Endothelial cell of umbilical vein (primary cell): ENCODE measurements around the gene PTPN13. TPM values are rescaled to one million over a fixed set of nuclear protein-coding genes. Genes with fewer than 3 reads are reported as not detected.

ENCODE experiments used
- BruUV-seq: library from RNA; stranded (reverse); fragments of 400-500 nt; replicated peaks from 2 replicates; lab custom pipeline; 2021; lab: Mats Ljungman, UMichigan
- CTCF ChIA-PET: fragments of 300-600, 350-600 bp; sonication (Branson Sonifier 250); formaldehyde crosslinking; loops from one replicate; lab custom pipeline; 2021; ENCODE audit warnings: antibody characterized with exemption, inconsistent platforms; lab: Charles Lee
- POLR2A ChIA-PET: fragments of 300-600, 350-600 bp; sonication (Branson Sonifier 250); formaldehyde crosslinking; loops from one replicate; lab custom pipeline; 2021; ENCODE audit warnings: antibody characterized with exemption, inconsistent platforms; lab: Charles Lee
- DNase-seq: peaks from one replicate; pipeline ENCODE4 v3.0.0-alpha.2; 2011; ENCODE audit warnings: low read depth, low spot score
- FAIRE-seq: peaks from 2 replicates; lab custom pipeline; 2011; peaks lifted over from hg19 to GRCh38; lab: Jason Lieb, UNC
- H2AFZ ChIP-seq: 2 replicates; pipeline ENCODE4 v1.6.0; 2012; ENCODE audit warnings: low read depth, low read length, control low read depth, inconsistent platforms
- H3K27ac ChIP-seq: 2 replicates; pipeline ENCODE4 v1.5.1; 2011; ENCODE audit warnings: low read depth, mild to moderate bottlenecking, control low read depth, low read length, moderate library complexity; ENCODE audit not compliant: insufficient read depth
- H3K27me3 ChIP-seq, 2 experiments: 2 replicates each; pipeline versions ENCODE4 v1.6.0 to v1.6.1; 2011; ENCODE audit warnings: low read length in 2 of 2, mixed read lengths in 1 of 2; ENCODE audit not compliant: control insufficient read depth in 2 of 2, insufficient read depth in 2 of 2
- H3K36me3 ChIP-seq, 2 experiments: 2 replicates in 1 of 2; 3 replicates in 1 of 2; pipeline ENCODE4 v1.5.1; 2011; ENCODE audit warnings: low read length in 2 of 2, mild to moderate bottlenecking in 1 of 2, moderate library complexity in 1 of 2; ENCODE audit not compliant: control insufficient read depth in 2 of 2, insufficient read depth in 2 of 2; ENCODE audit errors: extremely low read depth in 1 of 2
- H3K4me1 ChIP-seq: 3 replicates; pipeline ENCODE4 v1.5.1; 2011; ENCODE audit warnings: mild to moderate bottlenecking, low read length; ENCODE audit not compliant: control insufficient read depth, insufficient read depth; ENCODE audit errors: extremely low read depth
- H3K4me2 ChIP-seq: 2 replicates; pipeline ENCODE4 v1.6.1; 2011; ENCODE audit warnings: low read length, control low read depth, mixed read lengths; ENCODE audit not compliant: insufficient read depth
- H3K4me3 ChIP-seq, 3 experiments: fragments of 200-600 bp in 1 of 3; sonication (generic), shearing (Covaris generic) in 1 of 3; replicated peaks in 1 of 3; 2 replicates each; pipeline ENCODE4 v1.5.1; 2011 to 2016; ENCODE audit warnings: control low read depth in 3 of 3, low read length in 3 of 3, mild to moderate bottlenecking in 2 of 3, inconsistent platforms in 1 of 3, low read depth in 1 of 3, moderate library complexity in 1 of 3; ENCODE audit not compliant: insufficient read depth in 1 of 3
- H3K79me2 ChIP-seq: 2 replicates; pipeline ENCODE4 v1.6.0; 2012; ENCODE audit warnings: low read length, inconsistent platforms; ENCODE audit not compliant: control insufficient read depth, insufficient read depth
- H3K9ac ChIP-seq: replicated peaks from 2 replicates; pipeline ENCODE3; 2011; ENCODE audit warnings: low read length, control low read depth; ENCODE audit not compliant: insufficient read depth; ENCODE audit errors: extremely low read depth
- H3K9me1 ChIP-seq: replicated peaks from 3 replicates; pipeline ENCODE4 v1.6.0; 2011; ENCODE audit warnings: mild to moderate bottlenecking, low read length; ENCODE audit not compliant: control insufficient read depth, insufficient read depth; ENCODE audit errors: extremely low read depth
- H3K9me3 ChIP-seq: replicated peaks from 2 replicates; pipeline ENCODE4 v1.5.1; 2012; ENCODE audit warnings: low read length, inconsistent platforms; ENCODE audit not compliant: control insufficient read depth, insufficient read depth
- H4K20me1 ChIP-seq: replicated peaks from 2 replicates; pipeline ENCODE3; 2011; ENCODE audit warnings: mild to moderate bottlenecking, low read length; ENCODE audit not compliant: control insufficient read depth, insufficient read depth; ENCODE audit errors: extremely low read depth
- CTCF ChIP-seq, 2 donors: IDR thresholded peaks; 1 replicate in 1 of 2; 2 replicates in 1 of 2; pipeline ENCODE4 v1.5.1; 2011; ENCODE audit warnings: low read length in 2 of 2, mild to moderate bottlenecking in 2 of 2, moderate library complexity in 2 of 2, control low read depth in 1 of 2, inconsistent platforms in 1 of 2, low read depth in 1 of 2; ENCODE audit not compliant: insufficient read depth in 1 of 2; ENCODE audit errors: extremely low read depth in 1 of 2
- EZH2 ChIP-seq: IDR thresholded peaks from 2 replicates; pipeline ENCODE4 v1.6.1; 2012; ENCODE audit warnings: borderline replicate concordance, low read depth, mild to moderate bottlenecking, moderate library complexity, low read length, inconsistent platforms; ENCODE audit not compliant: severe bottlenecking
- FOS ChIP-seq: IDR thresholded peaks from 2 replicates; pipeline ENCODE4 v1.6.1; 2011; ENCODE audit warnings: mild to moderate bottlenecking, low read length, moderate library complexity, borderline replicate concordance; ENCODE audit not compliant: insufficient read depth
- POLR2A ChIP-seq: IDR thresholded peaks from 2 replicates; pipeline ENCODE4 v1.6.1; 2012; ENCODE audit warnings: low read depth, mild to moderate bottlenecking, control low read depth, low read length
- POLR2AphosphoS5 ChIP-seq: IDR thresholded peaks from 2 replicates; pipeline ENCODE4 v1.6.1; 2012; ENCODE audit warnings: low read depth, mild to moderate bottlenecking, control low read depth, low read length, moderate library complexity; ENCODE audit not compliant: insufficient read depth
- dilution Hi-C: fragments of 300-500 bp; cut with MboI; formaldehyde crosslinking; loops from one replicate; pipeline ENCODE4 v1.15.0; 2019; ENCODE audit warnings: low sequenced_read_pairs; ENCODE audit not compliant: extremely low pct_ligation_motif_present
- intact Hi-C: fragments of 100-400 bp; cut with micrococcal nuclease; formaldehyde crosslinking; loops from one replicate; pipeline ENCODE4 v1.10.0; 2022
- polyA plus RNA-seq, 4 experiments: library from polyadenylated mRNA; depleted of rRNA in 3 of 4; stranded (reverse) in 3 of 4; unstranded in 1 of 4; fragments of >200 nt; gene quantifications; 2 replicates each; pipeline versions ENCODE4 v1.2.1 to v1.2.3, GENCODE V29; 2011 to 2012; ENCODE audit warnings: missing spikeins in 1 of 4
- total RNA-seq: library from RNA; stranded (reverse); gene quantifications from 2 replicates; pipeline ENCODE4 v1.2.3, GENCODE V29; 2021
- TF ChIP-seq, protein P1 (sequence below): IDR thresholded peaks from 2 replicates; pipeline ENCODE4 v1.6.1; 2011; ENCODE audit not compliant: insufficient read depth, insufficient read length

The PTPN13 gene
- total and polyA plus RNA-seq, 2 donors (not counting 3 experiments of a cell fraction or from before 2014, with no cell fraction given) = 0.69 to 2.9 TPM

DNA sequence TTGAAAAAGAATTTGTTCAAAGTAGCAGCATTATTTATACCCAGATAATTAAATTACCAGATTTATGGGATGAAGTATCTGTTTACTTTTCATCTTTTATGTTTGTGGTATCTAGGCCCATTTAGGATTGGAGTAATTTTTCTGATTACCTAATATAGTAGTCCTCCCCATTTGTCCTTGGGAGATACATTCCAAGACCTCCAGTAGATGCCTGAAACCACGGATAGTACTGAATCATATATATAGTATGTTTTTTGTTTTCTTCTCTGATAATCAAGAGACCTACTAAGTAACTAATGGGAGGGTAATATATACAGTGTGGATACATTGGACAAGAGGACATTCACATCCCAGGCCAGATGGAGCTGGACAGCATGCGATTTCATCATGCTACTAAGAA is 30.7 kb upstream of the PTPN13 start:
- no peak overlapping the region for H3K4me3 ChIP-seq
- H3K9me1 ChIP-seq = no peaks in the 10 kb centered on the region
- TF ChIP-seq POLR2A = no peak
- TF ChIP-seq POLR2AphosphoS5 = no peak
- no peak for TF ChIP-seq EZH2
- H3K9me3 ChIP-seq = no peaks in the 10 kb centered on the region
- intact Hi-C loops (no loop called here), dilution Hi-C loops (no loop called here)
- BruUV-seq = no TSS peak
- H3K9ac ChIP-seq = no peak overlapping the region
- no peak overlapping the region for H3K4me2 ChIP-seq
- H4K20me1 ChIP-seq = no peaks in the 10 kb centered on the region
- no peak overlapping the region for H3K27ac ChIP-seq
- no peak for FAIRE-seq
- no peak overlapping the region for H2AFZ ChIP-seq
- DNase-seq = no peak
- ChIA-PET POLR2A (no interaction called here), CTCF (no interaction called here)
- no peaks in the 10 kb centered on the region for H3K36me3 ChIP-seq
- H3K79me2 ChIP-seq = no peaks in the 10 kb centered on the region
- no peaks in the 10 kb centered on the region for H3K27me3 ChIP-seq
- no peaks in the 10 kb centered on the region for H3K4me1 ChIP-seq

GRCh38 chr4:86564795-86565194 is 29.3 kb upstream of the PTPN13 start:
- Histone ChIP-seq H2AFZ (no peak overlapping the region), H3K27ac (no peak overlapping the region), H3K9ac (no peak overlapping the region), H3K9me3 (no peaks in the 10 kb centered on the region), H3K79me2 (no peaks in the 10 kb centered on the region), H3K36me3 (no peaks in the 10 kb centered on the region), H3K4me1 (no peaks in the 10 kb centered on the region), H3K9me1 (no peaks in the 10 kb centered on the region), H3K4me3 (no peak overlapping the region), H3K27me3 (no peaks in the 10 kb centered on the region), H3K4me2 (no peak overlapping the region), H4K20me1 (no peaks in the 10 kb centered on the region)
- ChIA-PET POLR2A (no interaction called here), CTCF (interaction anchor here (0.7 to 1.1 kb wide), 2 partner anchors 66 to 296 kb away, joined by 3 read pairs; no protein-coding TSS in a partner anchor)
- DNase-seq = no peak
- BruUV-seq = no TSS peak
- TF ChIP-seq, protein P1, sequence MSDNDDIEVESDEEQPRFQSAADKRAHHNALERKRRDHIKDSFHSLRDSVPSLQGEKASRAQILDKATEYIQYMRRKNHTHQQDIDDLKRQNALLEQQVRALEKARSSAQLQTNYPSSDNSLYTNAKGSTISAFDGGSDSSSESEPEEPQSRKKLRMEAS = no peak
- TF ChIP-seq FOS (no peak), CTCF (IDR thresholded peaks at IDR 0.05; ENCODE audit: extremely low read depth in 1 of 2, insufficient read depth in 1 of 2, low read depth in 1 of 2, low read length in 2 of 2) (no peak)
- intact Hi-C loops (no loop called here), dilution Hi-C loops (no loop called here)
- no peak for FAIRE-seq
